MM.1S (cell line): ENCODE results near the gene USP5.
A peak's percentile ranks its signal among the peaks of the same experiment; 100 is the strongest.

Experiments used
- CTCF ChIP-seq: fragments of 300-600 bp; sonication (generic); IDR thresholded peaks from 2 replicates; pipeline ENCODE4 v1.5.1; 2016; ENCODE audit warnings: antibody characterized with exemption, low read length, mixed read lengths
- EZH2phosphoT487 ChIP-seq: fragments of 300-600 bp; sonication (generic); IDR thresholded peaks from 2 replicates; pipeline ENCODE4 v1.6.1; 2018; ENCODE audit warnings: antibody characterized with exemption, low read length

- TF ChIP-seq CTCF, result no peak
- peak; percentile 57; the same call in 1 of the 2 replicates for TF ChIP-seq EZH2phosphoT487
Measured at GRCh38 chr12:6828781-6829535, 23.0 kb upstream of the USP5 start.
